ENCODE results near the gene CASS4. TPM values are rescaled to one million over a fixed set of nuclear protein-coding genes. Genes with fewer than 3 reads are reported as not detected.

Gene CASS4
- total and polyA plus RNA-seq, 7 donors: 0.08 to 0.73 (median 0.34) TPM

- no peak for ATAC-seq
- no peak for DNase-seq
- H3K4me3 ChIP-seq: no peak overlapping the region
- TF ChIP-seq CTCF (IDR thresholded peaks at IDR 0.05): no peak
- H3K27ac ChIP-seq: no peak overlapping the region
- 93 to 97% (median 95%) methylated on average over 3 of the region's 3 CpGs for WGBS, 3 donors
- H3K36me3 ChIP-seq (ENCODE audit: insufficient read depth in 1 of 2, low read depth in 1 of 2): peaks cover 0 to under 1% of the 10 kb centered on the region in 2 donors
- intact Hi-C loops (cut with DNase I): no loop called here
- no peaks in the 10 kb centered on the region for H3K9me3 ChIP-seq
- H3K4me1 ChIP-seq: no peaks in the 10 kb centered on the region
- H3K27me3 ChIP-seq (ENCODE audit: insufficient read depth in 3 of 3, low read length in 2 of 3): no peaks in the 10 kb centered on the region
Observed at GRCh38 chr20:56378386-56378785, 33.7 kb upstream of the CASS4 start.

GRCh38 chr20:56380375-56380774, 31.7 kb upstream of the CASS4 start:
- Histone ChIP-seq H3K36me3 (ENCODE audit: insufficient read depth in 1 of 2, low read depth in 1 of 2) (peaks cover 0 to 17% of the 10 kb centered on the region in 2 donors), H3K27me3 (ENCODE audit: insufficient read depth in 3 of 3, low read length in 2 of 3) (no peaks in the 10 kb centered on the region), H3K4me1 (no peaks in the 10 kb centered on the region), H3K4me3 (no peak overlapping the region), H3K27ac (no peak overlapping the region), H3K9me3 (no peaks in the 10 kb centered on the region)
- 41 to 63% (median 63%) methylated on average over 1 of the region's 1 CpG for WGBS, 3 donors
- no peak for ATAC-seq
- intact Hi-C loops (cut with DNase I): no loop called here
- DNase-seq: no peak
- TF ChIP-seq CTCF (IDR thresholded peaks at IDR 0.05): no peak

- Histone ChIP-seq H3K9me3 (no peaks in the 10 kb centered on the region), H3K27me3 (ENCODE audit: insufficient read depth in 3 of 3, low read length in 2 of 3) (no peaks in the 10 kb centered on the region), H3K27ac (no peak overlapping the region), H3K36me3 (ENCODE audit: insufficient read depth in 1 of 2, low read depth in 1 of 2) (peaks cover 0 to 22% of the 10 kb centered on the region in 2 donors), H3K4me1 (no peaks in the 10 kb centered on the region), H3K4me3 (no peak overlapping the region)
- 80 to 93% (median 89%) methylated on average over 1 of the region's 1 CpG for WGBS, 3 donors
- ATAC-seq (no peak), DNase-seq (no peak)
- no peak for TF ChIP-seq CTCF (IDR thresholded peaks at IDR 0.05)
- intact Hi-C loops (cut with DNase I): no loop called here
Observed at GRCh38 chr20:56381501-56381900, 30.6 kb upstream of the CASS4 start.

- H3K4me1 ChIP-seq: no peaks in the 10 kb centered on the region
- TF ChIP-seq CTCF (IDR thresholded peaks at IDR 0.05): no peak
- no peak overlapping the region for H3K27ac ChIP-seq
- ATAC-seq (no peak), DNase-seq (no peak)
- peaks cover 0 to 22% of the 10 kb centered on the region in 2 donors for H3K36me3 ChIP-seq (ENCODE audit: insufficient read depth in 1 of 2, low read depth in 1 of 2)
- H3K27me3 ChIP-seq (ENCODE audit: insufficient read depth in 3 of 3, low read length in 2 of 3): no peaks in the 10 kb centered on the region
- 77 to 84% (median 81%) methylated on average over 4 of the region's 4 CpGs for WGBS, 3 donors
- intact Hi-C loops (cut with DNase I): no loop called here
- H3K4me3 ChIP-seq: no peak overlapping the region
- no peaks in the 10 kb centered on the region for H3K9me3 ChIP-seq
Observed at GRCh38 chr20:56382696-56383095, 29.4 kb upstream of the CASS4 start.

GRCh38 chr20:56383334-56383733, 28.7 kb upstream of the CASS4 start:
- no peak overlapping the region for H3K27ac ChIP-seq
- H3K9me3 ChIP-seq: no peaks in the 10 kb centered on the region
- 87 to 90% (median 89%) methylated on average over 8 of the region's 8 CpGs for WGBS, 3 donors
- DNase-seq (no peak), ATAC-seq (no peak)
- no peak for TF ChIP-seq CTCF (IDR thresholded peaks at IDR 0.05)
- no peaks in the 10 kb centered on the region for H3K27me3 ChIP-seq (ENCODE audit: insufficient read depth in 3 of 3, low read length in 2 of 3)
- peaks cover 0 to 22% of the 10 kb centered on the region in 2 donors for H3K36me3 ChIP-seq (ENCODE audit: insufficient read depth in 1 of 2, low read depth in 1 of 2)
- no peaks in the 10 kb centered on the region for H3K4me1 ChIP-seq
- H3K4me3 ChIP-seq: no peak overlapping the region
- intact Hi-C loops (cut with DNase I): no loop called here
